GM19372 (cell line): Measurements from ENCODE around the gene SLC26A5.
"Not testable (repeated sequence)": the region's sequence is repeated elsewhere in the genome, so short reads cannot be mapped to it uniquely, and the experiment has no call there.

Source experiments
- ATAC-seq: cut with Tn5 transposase; IDR thresholded peaks from one replicate; pipeline ENCODE4 v1.9.1; 2021; ENCODE audit warnings: mild to moderate bottlenecking, low read depth, moderate library complexity; ENCODE audit not compliant: unreplicated experiment

The SLC26A5 gene, protein sequence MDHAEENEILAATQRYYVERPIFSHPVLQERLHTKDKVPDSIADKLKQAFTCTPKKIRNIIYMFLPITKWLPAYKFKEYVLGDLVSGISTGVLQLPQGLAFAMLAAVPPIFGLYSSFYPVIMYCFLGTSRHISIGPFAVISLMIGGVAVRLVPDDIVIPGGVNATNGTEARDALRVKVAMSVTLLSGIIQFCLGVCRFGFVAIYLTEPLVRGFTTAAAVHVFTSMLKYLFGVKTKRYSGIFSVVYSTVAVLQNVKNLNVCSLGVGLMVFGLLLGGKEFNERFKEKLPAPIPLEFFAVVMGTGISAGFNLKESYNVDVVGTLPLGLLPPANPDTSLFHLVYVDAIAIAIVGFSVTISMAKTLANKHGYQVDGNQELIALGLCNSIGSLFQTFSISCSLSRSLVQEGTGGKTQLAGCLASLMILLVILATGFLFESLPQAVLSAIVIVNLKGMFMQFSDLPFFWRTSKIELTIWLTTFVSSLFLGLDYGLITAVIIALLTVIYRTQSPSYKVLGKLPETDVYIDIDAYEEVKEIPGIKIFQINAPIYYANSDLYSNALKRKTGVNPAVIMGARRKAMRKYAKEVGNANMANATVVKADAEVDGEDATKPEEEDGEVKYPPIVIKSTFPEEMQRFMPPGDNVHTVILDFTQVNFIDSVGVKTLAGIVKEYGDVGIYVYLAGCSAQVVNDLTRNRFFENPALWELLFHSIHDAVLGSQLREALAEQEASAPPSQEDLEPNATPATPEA

DNA sequence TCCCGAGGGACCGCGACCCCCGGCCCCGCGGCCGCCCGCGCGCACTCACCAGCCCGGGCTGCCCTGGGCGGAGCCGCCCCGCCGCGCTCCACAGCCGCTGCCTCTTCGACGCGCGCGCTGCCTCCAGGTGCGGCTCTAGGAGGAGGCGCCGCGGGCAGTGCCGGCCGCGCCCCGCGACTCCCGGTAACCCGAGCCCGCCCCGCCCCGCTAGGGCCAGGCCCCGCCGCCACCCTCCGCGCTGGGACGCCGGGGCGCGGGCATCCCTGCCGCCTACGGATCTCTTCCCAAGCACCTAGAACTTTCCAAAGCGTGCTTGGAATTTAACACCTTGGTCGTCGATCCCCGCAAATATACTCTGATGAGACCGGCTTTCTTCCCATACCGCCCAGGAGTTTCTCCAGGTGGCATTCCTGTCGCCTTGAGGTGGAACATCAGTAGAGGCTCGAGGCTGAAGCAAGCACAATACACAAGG is at the start of gene SLC26A5:
Gene SLC26A5, minus strand, starts transcription at position 159 of the 472 bp plus-strand sequence. CDS start 24,693 bp downstream, outside the sequence.
- ATAC-seq: no peak

DNA sequence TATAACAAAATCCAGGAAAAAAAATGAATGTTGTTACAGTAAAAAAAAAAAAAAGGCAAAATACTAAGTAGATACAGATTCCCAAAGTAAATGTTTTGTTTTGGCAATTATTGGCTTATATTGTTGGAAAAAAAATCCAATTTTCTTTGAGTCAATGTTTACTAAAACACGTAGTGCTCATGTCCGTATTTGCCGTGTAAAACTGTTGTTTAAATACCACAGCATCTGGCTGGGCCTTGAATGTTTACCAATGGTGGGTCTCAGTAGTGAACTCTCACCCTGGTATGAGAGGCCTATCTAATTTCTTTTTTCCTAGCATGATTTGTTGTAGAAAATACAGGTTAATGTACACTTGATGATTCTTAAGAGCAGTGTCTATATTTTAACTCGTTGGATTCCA is 41.4 kb upstream of the SLC26A5 start:
- no peak for ATAC-seq

DNA sequence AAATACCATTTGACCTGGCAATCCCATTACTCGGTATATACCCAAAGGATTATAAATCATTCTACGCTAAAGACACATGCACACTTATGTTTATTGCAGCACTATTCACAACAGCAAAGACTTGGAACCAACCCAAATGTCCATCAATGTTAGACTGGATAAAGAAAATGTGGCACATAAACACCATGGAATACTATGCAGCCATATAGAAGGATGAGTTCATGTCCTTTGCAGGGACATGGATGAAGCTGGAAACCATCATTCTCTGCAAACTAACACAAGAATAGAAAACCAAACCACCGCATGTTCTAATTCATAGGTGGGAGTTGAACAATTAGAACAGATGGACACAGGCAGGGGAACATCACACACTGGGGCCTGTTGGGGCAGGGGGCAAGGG is 40.9 kb upstream of the SLC26A5 start:
- ATAC-seq: not testable (repeated sequence)

DNA sequence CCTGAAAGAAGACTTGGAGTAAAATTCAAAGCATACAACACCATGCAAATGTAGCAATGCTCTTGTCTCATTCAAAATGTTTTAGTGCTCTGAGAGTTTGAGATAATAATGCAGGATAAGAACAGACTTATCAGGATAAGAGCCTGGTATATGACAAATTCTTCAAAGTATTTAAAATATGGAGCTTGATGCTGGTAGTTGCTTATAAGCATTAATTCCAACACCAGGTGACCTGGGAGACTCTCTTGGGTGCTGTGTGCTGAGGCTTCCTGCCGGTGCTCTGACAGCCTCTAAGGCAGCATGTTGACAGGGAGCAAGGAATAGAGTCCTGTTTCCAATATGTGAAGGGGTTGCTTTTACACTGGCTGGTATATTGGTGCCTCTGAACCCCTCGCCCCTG is 34.8 kb upstream of the SLC26A5 start:
- no peak for ATAC-seq

DNA sequence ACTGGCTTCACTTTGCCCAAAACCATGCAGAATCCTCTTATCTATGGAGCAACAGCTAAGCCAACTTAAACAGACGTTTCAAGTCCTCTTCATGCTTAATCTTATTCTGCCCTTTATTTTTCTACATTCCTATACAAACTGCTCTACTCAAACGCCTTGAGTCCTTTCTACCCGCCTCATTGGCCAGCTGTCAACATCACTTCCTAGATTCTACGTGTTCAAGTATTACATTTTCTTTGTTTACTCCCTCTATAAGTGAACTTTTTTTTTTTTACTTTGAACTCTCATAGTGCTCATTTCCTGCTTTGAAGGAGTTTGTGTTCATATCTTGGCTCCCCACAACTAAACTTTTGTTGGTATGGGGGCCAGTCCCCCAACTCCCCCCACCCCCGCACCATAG is 28.9 kb upstream of the SLC26A5 start:
- ATAC-seq: no peak

DNA sequence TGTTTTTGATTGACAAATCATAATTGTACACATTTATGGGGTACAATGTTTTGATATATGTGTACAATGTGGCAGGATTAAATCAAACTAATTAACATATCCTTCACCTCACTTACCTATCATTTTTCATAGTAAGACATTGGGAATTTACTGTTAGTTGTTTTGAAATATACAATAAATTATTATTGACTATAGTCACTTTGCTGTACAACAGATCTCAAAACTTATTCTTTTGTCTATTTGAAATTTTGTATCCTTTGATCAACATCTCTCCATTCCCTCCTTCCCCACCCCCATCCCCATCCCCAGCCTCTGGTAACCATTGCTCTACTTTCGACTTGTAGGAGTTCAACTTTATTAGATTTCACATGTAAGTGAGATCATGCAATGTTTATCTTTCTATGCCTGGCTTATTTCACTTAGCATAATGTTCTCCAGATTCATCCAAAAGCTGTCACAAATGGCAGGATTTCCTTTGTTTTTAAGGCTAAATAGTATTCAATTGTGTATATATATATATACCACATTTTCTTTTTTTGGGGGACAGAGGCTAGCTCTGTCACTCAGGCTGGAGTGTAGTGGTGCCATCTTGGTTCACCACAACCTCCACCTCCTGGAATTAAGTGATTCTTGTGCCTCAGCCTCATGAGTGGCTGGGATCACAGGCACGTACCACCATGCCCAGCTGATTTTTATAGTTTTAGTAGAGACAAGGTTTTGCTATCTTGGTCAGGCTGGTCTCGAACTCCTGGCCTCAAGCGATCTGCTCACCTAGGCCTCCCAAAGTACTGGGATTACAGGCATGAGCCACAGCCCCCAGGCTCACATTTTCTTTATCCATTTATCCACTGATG is 23.3 kb upstream of the SLC26A5 start:
- ATAC-seq: no peak

DNA sequence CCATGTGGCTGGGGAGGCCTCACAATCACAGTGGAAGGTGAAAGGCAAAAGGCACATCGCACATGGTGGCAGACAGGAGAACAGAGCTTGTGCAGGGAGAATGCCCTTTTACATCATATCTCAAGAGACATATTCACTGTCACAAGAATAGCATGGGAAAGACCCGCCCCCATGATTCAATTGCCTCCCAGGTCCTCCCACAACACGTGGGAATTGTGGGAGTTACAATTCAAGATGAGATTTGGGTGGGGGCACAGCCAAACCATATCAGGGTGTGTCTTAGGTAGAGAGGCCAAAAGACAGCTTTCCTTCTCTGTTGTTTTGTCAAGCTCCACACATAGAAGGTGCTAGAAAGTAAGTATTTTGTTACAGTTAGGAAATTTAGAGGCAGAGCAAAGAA is 20.8 kb upstream of the SLC26A5 start:
- ATAC-seq: no peak

DNA sequence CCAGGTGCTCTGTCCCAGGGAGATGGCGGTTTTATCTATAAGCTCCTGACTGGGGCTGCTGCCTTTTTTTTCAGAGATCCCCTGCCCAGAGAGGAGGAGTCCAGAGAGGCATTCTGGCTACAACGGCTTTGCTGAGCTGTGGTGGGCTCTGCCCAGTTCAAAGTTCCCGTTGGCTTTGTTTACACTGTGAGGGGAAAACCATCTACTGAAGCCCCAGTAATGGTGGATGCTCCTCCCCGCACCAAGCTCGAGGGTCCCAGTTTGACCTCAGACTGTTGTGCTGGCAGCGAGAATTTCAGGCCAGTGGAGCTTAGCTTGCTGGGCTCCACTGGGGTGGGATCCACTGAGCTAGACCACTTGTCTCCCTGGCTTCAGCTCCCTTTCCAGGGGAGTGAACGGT is 16.4 kb upstream of the SLC26A5 start:
- ATAC-seq: no peak

DNA sequence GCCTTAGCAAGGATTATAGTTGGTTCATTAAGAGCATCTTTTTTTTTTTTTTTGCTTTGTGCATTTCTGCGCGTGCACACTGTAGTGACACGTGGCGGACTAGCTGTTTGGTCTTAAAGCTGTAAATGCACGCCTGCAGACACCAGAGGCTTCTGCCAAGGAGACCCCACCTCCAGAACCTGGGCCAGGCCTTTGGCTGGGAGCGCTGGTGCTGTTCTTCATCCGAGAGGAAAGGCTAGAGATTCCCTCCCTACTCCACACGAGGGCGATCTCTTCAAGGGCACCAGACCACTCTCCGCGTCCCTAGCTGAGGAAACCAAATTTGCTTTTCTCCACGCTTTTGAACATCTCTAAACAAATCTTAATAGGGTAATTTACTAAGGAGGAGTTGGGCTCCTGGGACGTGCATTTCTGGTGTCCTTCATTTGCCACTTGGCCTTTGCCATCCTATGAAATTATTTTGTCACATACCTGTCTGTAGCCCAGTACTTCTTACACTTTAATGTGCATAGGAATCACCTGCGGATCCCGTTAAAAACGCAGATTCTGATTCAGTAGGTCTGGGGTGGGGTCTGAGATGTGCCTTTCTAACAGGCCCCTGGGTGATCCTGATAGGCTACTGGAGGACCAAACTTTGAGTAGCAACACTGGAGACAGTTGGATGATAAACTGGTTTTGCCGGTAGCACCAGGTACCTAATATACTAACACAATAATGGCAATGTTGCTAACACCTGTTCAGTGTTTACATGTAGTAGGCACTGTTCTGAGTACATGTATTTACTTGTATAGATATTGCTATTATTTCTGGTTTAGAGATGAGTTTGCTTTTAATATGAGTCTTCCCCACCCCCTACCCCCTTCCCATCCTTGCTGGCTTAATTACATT is 1.3 kb upstream of the SLC26A5 start:
- ATAC-seq: peak; percentile 62

DNA sequence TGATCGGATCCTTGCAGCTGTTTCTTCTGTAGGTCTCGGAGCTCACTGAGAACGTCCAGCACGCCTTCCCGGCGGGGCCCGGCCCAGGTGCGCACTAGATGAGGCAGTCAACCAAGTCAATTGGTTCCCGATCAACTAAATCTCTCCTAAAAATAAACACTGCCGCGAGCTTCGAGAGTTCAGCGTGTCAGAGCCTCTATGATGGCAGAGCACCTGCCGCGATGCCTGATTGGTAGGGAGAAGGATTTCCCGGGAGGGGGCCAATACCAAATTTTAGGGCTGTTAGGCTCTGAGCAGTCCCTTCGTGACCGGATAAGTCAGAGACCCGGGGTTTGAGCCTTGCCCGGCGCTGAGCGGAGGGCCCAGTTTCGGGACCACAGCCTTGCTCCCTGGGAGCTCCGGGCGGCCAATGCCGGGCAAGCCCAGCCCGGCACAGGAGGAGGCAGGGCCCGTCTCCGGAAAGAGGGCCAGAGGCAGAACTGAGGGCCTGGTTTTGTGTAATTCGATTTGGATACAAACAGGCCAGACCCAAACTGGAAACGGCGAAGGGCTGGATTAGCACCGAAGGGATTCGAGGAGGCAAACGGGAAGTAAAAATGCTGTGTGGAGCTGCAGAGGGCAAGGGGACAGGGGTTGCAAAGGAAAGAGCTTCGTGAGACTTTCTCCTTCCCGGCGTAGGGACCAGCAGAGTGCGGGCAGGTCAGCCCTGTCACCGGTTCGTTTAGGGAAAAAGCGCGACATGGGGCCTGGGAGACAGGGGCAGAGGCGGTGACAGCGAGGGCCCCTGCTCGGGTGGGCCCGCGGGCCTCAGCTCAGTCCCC is 569 bp downstream of the SLC26A5 start:
- ATAC-seq: no peak

DNA sequence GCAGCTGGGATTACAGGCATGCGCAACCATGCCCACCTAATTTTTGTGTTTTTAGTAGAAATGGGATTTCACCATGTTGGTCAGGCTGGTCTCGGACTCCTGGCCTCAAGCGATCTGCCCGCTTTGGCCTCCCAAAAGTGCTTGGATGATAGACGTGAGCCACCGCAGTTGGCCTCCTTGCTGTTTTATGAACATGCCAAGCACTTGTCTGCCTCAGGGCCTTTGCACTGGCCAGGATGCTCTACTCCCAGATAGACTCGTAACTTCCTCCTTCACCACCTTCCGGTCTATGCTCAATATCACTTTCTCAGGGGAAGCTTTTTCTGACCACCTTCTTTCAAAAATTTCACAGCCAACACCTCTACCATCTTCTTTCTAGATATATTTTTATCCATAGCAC is 6.3 kb downstream of the SLC26A5 start:
- no peak for ATAC-seq

DNA sequence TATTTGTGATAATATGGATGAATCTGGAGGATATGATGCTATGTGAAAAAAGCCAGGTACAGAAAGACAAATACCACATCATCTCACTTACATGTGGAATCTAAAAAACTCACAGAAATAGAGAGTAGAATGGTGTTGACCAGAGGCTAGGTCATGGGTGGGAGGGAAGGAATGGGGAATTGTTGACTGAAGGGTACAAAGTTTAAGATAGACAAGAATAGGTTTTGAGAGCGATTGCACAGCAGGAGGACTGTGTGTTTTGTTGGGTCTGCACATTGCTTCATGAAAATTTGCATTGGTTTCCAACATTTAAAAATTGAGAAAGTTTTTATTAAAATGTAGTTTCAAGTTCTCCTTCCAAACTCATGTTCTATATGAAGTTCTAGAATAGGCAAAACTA is 8.4 kb downstream of the SLC26A5 start:
- no peak for ATAC-seq

DNA sequence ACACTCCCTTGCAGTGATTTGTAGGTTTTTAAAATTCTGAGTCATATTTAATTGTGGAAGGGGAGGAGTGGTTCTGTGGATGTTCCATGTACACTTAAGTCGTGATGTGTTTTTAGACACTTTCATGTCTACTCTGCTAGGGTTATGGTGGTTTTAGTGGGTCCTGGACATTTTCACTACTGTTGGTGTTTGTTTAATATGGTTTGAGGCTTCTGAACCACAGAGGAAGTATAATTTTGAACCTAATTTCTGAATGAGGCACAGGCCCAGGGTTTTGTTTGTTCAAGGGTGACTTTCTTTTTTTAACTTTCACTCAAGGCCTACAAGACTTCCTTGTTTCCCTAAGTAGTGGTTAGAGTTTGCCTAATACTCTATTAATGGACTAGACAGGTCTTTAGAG is 13.3 kb downstream of the SLC26A5 start:
- no peak for ATAC-seq

DNA sequence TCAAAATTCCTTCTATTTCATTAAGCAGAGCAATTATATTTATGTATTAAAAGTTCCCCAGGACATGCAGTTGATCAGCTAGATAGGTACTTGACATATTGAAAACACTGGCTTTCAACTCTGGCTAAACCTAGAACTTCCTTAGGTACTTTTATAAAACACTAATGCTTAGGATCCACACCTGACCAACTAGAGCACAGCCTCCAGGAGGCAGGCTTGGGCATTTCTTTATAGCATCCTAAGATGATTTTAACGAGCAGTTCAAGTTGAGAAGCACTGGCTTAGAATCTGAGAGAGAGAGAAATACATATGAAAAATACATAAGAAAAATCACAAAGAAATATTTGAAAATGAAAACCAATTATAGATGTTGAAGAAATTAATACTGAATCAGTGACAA is 20.8 kb downstream of the SLC26A5 start:
- no peak for ATAC-seq

DNA sequence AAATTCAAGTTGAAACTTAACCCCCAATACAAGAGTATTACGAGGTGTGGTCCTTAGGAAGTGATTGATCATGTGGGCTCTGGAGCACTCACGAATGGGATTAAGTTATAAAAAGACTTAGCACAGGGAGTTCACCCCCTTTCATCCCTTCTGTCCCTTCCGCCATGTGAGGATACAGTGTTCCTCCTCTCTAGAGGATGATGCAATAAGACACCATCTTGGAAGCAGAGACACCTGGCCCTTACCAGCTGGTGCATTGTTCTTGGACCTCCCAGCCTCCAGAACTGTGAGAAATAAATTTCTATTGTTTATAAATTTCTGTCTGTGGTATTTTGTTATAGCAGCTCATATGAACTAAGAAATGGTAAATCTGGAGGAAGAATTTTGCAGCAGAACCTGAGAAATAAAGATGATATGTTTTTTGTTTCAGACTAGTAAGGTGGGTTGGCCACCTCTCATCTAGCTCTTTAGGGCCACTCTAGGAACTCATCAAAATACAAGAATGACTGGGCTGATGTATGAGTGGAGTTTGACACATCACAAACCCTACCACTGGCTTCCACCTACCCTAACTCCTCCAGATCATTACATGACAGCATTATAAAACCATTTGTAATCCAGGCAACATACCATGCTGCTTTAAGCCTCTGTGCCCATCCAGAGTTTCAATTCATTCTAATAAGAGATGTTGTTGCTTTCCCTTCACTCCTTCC is 22.4 kb downstream of the SLC26A5 start:
- ATAC-seq: no peak

DNA sequence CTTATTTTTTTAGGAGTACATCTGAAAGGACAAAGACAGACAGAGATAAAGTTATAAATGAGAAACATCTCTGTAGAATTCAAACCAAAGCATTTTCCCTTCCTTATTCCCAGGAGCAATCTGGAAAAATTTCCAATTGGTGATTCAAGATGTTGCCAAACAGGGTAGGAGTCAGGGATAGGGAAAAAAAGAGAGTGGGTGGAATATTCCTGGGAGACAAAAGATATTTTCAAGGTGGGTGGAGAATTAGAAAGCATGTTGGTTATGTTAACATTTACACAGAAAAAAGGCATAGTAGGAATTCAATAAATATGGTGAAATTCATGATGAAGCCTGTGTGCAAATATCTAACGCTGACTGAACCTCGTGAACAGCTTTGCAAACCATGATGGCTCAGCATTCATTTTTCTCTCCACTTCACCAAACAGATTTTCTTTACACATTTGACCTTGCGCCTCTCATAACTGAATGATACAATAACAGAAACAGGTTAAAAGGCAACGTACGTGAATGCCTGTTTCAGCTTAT is 25.1 kb downstream of the SLC26A5 start:
- ATAC-seq: no peak

DNA sequence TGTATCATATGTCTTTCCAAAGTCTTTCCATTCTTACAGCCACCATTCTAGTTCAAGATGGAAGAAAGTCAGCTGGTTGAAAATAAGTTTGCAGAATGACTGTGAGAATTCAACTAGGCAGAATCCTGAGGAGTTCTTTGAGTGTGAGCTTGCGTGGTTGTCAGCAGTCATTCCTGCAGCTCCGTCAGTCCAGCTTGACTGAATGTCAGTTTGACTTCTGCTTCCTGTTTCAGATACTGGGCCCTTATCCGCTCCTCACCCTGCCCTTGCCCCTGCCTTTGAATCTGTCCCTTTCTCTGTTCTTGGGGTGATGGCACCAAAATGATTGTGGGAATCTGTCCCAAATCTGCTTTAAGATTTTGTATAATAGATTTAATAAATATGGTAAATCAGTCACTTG is 27.8 kb downstream of the SLC26A5 start:
- ATAC-seq: no peak

DNA sequence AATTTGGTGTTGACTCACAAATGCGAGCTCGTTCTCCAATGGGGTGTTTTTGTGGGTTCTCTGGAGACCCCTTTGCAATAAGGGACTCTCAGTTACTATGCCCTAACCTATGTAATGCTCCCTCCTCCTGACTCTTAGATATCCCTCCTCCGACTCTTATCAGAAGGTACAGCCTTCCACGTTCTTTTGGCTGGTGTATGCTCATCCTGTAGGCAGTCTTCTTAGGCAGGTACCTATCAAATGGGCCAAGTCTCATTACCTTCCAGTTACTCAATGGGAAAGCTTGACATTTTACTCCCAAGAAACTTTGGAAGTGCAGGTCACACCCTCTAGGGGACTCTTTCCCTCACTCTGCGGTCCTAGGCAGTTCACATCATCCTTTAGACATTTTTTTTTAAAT is 32.6 kb downstream of the SLC26A5 start:
- ATAC-seq: no peak
